CMK (cell line): ENCODE results near the gene DEPDC5.

Experiments
- DNase-seq: peaks from one replicate; pipeline ENCODE4 v3.0.0-alpha.2; 2010; ENCODE audit warnings: low read depth

Gene DEPDC5

DNA sequence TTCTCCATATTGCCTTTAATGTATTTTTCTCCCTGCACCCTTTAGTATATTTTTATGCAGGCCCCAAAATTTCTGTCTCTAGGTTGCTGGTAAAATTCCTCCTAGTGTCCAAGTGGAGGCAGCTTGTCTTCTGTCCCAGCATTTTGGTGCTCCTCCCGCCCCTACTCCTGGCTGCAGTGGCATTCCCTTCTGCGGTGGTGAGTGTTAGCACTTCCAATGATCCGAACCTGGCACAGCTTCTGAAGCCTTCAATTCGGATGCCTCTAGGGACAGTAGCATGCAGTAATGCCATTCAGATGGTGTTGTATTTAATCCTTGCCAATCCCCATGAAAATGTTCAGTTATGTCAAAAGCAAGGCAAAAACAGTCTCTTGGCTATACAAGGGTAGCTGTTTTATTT, 196.4 kb downstream of the DEPDC5 start:
- no peak for DNase-seq

DNA sequence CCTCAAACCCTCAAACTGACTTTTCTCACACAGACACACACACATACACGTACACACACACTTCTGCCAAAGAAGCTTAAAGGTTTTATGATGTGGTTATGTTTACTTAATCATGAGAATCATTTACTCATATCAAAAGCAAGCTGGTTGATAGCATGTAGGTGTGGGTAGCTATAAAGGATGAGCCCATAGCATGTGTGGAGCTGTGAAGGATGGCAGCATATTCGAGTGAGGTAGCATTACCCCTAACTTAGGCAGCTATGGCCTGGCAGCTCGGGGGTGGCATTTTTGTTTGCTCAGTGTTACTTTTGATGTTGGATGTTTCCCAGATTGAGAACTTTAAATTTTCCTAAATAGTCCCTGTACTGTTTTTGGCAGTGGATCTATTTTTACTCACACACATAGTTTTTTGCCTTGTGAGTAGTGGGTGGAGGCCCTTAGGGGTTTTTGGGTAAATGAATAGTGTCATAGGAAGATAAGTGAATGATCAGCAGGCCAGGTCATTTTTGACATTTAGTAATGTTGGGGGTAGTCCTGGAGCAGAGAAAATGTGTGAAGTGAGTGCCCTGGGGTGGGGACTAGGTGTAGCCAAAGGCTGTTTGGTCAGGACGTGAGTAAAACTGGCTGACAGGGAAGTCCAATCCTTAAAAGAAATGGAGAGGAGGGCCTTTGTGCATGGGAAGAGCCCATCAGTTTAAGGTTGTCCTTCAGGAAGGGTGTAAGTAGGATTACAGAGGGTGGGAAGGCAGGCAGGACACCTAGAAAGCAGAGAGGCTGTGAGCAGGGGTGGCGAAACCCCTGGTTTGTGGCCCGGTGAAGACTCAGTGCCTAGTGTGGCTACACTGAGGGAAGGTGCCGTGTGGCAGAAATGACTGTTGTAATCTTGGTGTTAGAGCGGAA, 197.6 kb downstream of the DEPDC5 start:
- no peak for DNase-seq

DNA sequence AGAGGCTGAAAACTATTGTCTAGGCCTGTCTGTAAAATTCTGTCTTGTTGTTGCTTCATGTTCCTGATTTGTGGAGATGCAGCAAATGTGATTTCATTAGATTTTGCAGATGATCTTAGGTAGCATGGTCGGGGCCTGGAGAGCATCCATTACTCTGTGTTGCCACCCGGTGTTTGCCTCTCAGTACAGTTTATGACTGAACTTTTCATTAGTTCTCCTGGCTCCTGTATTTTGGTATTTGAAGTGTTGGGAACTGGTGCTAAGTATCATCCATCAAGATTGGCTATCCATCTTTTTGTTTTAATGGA, 198.2 kb downstream of the DEPDC5 start:
- no peak for DNase-seq

DNA sequence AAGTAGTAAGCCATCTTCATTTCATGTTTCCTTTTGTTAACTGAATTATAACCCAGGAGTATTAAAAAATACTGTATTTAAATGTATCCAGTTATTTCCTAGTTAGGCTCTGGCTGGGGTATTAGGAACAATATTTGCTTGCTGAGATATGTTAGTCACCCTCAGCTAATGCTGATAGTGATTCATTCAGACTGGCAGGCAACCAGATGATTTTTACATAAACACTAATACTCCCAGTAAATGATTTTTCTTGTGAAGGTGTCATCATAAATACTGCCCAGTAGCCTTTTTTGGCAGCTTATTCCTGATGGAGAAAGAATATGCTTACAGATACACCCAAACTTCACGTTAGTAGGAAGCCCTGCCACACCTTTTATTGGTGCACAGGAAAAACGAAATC, 198.7 kb downstream of the DEPDC5 start:
- DNase-seq = no peak

DNA sequence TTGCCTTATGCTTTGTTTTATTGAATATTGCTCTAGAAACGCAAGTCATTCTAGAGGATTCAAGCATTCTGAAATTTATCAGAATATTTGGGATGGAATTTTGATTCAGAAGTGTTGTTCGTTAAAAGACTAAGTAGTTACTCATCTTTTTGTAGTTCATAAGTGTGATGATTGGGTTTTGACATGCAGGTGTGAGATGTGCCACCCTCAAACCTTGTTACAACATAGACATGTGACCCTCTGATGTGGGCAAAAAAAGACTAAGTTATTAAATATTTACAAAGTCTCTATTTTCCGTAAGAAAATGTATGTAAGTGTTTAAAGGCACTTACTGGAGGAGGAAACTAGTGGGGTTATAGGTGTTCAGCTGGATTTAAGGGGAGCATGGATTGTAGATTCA, 199.4 kb downstream of the DEPDC5 start:
- DNase-seq = no peak

DNA sequence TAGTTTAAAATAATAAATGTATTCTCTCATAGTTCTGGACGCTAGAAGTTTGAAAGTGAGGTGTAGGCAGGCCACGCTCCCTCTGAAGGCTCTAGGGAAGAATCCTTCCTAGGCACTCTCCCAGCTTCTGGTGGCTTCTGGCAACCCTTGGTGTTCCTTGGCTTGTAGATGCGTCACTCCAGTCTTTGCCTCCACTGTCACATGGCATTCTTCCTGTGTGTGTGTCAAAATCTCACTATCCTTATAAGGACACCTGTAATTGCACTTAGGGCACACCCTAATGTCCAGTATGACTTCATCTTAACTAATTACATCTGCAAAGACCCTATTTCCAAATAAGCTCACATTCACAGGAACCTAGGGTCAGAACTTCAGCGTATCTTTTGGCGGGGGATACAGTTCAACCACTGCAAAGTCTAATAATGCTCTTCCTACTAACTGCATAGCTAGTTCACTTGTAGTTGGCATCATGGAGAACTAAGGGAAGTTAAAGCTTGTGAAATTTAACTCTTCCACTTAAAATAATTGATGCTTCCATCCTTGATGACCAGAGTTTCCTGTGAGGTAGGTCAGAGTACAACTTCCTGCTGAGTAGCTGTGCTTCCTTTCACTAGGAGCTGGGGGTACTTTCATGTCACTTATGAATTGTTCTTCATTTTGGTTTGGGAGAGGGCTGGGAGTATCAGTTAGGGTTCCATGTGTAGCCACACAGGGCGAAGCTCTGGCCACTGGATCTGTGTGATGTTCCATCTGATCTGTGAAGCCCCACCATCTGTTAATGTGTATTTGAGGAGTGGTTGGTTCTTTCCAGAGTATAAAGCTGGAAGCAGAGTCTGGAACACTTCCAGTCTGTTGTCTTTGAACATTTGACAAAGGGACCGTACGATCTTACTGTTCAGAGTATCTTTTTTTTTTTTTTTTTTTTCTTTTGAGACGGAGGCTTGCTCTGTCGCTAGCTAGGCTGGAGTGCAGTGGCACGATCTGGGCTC, 201.0 kb downstream of the DEPDC5 start:
- no peak for DNase-seq

DNA sequence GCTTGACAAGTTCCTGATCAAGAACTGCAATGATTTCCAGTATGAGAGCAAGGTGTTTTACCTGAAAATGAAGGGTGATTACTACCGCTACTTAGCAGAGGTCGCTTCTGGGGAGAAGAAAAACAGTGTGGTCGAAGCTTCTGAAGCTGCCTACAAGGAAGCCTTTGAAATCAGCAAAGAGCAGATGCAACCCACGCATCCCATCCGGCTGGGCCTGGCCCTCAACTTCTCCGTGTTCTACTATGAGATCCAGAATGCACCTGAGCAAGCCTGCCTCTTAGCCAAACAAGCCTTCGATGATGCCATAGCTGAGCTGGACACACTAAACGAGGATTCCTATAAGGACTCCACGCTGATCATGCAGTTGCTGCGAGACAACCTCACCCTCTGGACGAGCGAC, 202.5 kb downstream of the DEPDC5 start:
- DNase-seq = no peak
